ENCODE data around the gene CDR2L.
"Not testable (repeated sequence)": the region's sequence is repeated elsewhere in the genome, so short reads cannot be mapped to it uniquely, and the experiment has no call there.

DNA sequence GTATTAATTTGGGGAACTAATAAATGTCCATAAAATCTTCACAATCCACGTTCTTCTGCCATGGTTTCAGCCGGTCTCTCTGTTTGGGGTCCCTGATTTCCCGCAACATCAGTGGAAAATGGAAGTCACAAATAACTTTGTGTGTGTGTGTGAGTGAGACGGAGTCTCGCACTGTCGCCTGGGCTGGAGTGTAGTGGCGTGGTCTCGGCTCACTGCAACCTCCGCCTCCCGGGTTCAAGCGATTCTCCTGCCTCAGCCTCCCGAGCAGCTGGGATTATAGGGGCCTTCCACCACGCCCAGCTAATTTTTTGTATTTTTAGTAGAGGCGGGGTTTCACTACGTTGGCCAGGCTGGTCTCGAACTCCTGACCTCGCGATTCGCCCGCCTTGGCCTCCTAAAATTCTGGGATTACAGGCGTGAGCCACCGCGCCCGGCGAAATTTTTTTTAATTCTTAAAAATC lies 58.5 kb downstream of the CDR2L start:
- TF ChIP-seq, protein P1, sequence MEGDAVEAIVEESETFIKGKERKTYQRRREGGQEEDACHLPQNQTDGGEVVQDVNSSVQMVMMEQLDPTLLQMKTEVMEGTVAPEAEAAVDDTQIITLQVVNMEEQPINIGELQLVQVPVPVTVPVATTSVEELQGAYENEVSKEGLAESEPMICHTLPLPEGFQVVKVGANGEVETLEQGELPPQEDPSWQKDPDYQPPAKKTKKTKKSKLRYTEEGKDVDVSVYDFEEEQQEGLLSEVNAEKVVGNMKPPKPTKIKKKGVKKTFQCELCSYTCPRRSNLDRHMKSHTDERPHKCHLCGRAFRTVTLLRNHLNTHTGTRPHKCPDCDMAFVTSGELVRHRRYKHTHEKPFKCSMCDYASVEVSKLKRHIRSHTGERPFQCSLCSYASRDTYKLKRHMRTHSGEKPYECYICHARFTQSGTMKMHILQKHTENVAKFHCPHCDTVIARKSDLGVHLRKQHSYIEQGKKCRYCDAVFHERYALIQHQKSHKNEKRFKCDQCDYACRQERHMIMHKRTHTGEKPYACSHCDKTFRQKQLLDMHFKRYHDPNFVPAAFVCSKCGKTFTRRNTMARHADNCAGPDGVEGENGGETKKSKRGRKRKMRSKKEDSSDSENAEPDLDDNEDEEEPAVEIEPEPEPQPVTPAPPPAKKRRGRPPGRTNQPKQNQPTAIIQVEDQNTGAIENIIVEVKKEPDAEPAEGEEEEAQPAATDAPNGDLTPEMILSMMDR (IDR thresholded peaks at IDR 0.05; ENCODE audit: low read length), result not testable (repeated sequence)
- TF ChIP-seq EZH2 (IDR thresholded peaks at IDR 0.05; ENCODE audit: borderline replicate concordance, low read length), result not testable (repeated sequence)

Data from OCI-LY1 (cell line).